SK-N-MC (cell line): ENCODE data around the gene PNO1.

Experiments
- DNase-seq: peaks from one replicate; pipeline ENCODE4 v3.0.0-alpha.2; 2011; ENCODE audit warnings: low read depth, low spot score
- H3K27ac ChIP-seq: fragments of 200-600 bp; sonication (generic); 2 replicates; pipeline ENCODE4 v1.5.1; 2016; ENCODE audit warnings: mixed run types
- H3K36me3 ChIP-seq: fragments of 200-600 bp; sonication (generic); 2 replicates; pipeline ENCODE4 v1.6.1; 2017; ENCODE audit warnings: antibody characterized with exemption, low read length, mixed read lengths; ENCODE audit not compliant: insufficient read depth
- H3K4me3 ChIP-seq: fragments of 200-600 bp; sonication (generic); 2 replicates; pipeline ENCODE4 v1.5.1; 2016
- H3K9ac ChIP-seq: fragments of 200-600 bp; sonication (generic); 2 replicates; pipeline ENCODE4 v1.8.0; 2017; ENCODE audit warnings: mixed run types, mixed read lengths; ENCODE audit not compliant: insufficient read length
- H3K9me3 ChIP-seq: fragments of 200-600 bp; sonication (generic); 2 replicates; pipeline ENCODE4 v1.6.1; 2017; ENCODE audit warnings: low read depth, mild to moderate bottlenecking, antibody characterized with exemption, low read length, moderate library complexity, mixed read lengths
- EZH2 ChIP-seq: fragments of 200-600 bp; sonication (generic); IDR thresholded peaks from one replicate; pipeline ENCODE4 v1.6.1; 2017; ENCODE audit warnings: antibody characterized with exemption
- FOXP2 ChIP-seq: optimal IDR thresholded peaks from 2 replicates; pipeline ENCODE3; 2011; ENCODE audit warnings: mild to moderate bottlenecking, moderate library complexity; ENCODE audit not compliant: insufficient read depth; ENCODE audit errors: extremely low read length, control extremely low read depth
- POLR2AphosphoS5 ChIP-seq: IDR thresholded peaks from 2 replicates; pipeline ENCODE4 v1.6.1; 2012; ENCODE audit warnings: mild to moderate bottlenecking, low read depth, low read length, borderline replicate concordance

Gene PNO1

GRCh38 chr2:68124321-68124720 is 33.4 kb upstream of the PNO1 start:
- no peak overlapping the region for H3K27ac ChIP-seq
- no peaks in the 10 kb centered on the region for H3K9me3 ChIP-seq
- H3K9ac ChIP-seq: no peak overlapping the region
- no peak overlapping the region for H3K4me3 ChIP-seq
- H3K36me3 ChIP-seq: no peaks in the 10 kb centered on the region
- TF ChIP-seq EZH2 (no peak), POLR2AphosphoS5 (no peak), FOXP2 (no peak)
- no peak for DNase-seq

GRCh38 chr2:68125821-68126220 is 31.9 kb upstream of the PNO1 start:
- TF ChIP-seq FOXP2 (no peak), POLR2AphosphoS5 (no peak), EZH2 (no peak)

GRCh38 chr2:68126561-68126960 is 31.1 kb upstream of the PNO1 start:
- H3K9me3 ChIP-seq: no peaks in the 10 kb centered on the region
- no peak overlapping the region for H3K27ac ChIP-seq
- H3K9ac ChIP-seq: no peak overlapping the region
- no peak overlapping the region for H3K4me3 ChIP-seq
- TF ChIP-seq POLR2AphosphoS5 (no peak), EZH2 (no peak), FOXP2 (no peak)
- DNase-seq: no peak
- no peaks in the 10 kb centered on the region for H3K36me3 ChIP-seq

More at GRCh38 chr2:68125821-68126220, 31.9 kb upstream of the PNO1 start:
- Histone ChIP-seq H3K4me3 (no peak overlapping the region), H3K9ac (no peak overlapping the region), H3K27ac (no peak overlapping the region), H3K36me3 (no peaks in the 10 kb centered on the region), H3K9me3 (no peaks in the 10 kb centered on the region)
- no peak for DNase-seq

- DNase-seq: no peak
- H3K27ac ChIP-seq: no peak overlapping the region
- H3K9me3 ChIP-seq: no peaks in the 10 kb centered on the region
- TF ChIP-seq POLR2AphosphoS5 (no peak), FOXP2 (no peak), EZH2 (no peak)
- no peaks in the 10 kb centered on the region for H3K36me3 ChIP-seq
- H3K9ac ChIP-seq: no peak overlapping the region
- H3K4me3 ChIP-seq: no peak overlapping the region
Observed at GRCh38 chr2:68127358-68128242, 30.1 kb upstream of the PNO1 start.

- DNase-seq: no peak
- Histone ChIP-seq H3K36me3 (no peaks in the 10 kb centered on the region), H3K9ac (no peak overlapping the region), H3K27ac (no peak overlapping the region), H3K4me3 (no peak overlapping the region), H3K9me3 (no peaks in the 10 kb centered on the region)
- TF ChIP-seq EZH2 (no peak), POLR2AphosphoS5 (no peak), FOXP2 (no peak)
Observed at GRCh38 chr2:68134120-68134519, 23.6 kb upstream of the PNO1 start.

GRCh38 chr2:68134554-68134953 is 23.1 kb upstream of the PNO1 start:
- H3K36me3 ChIP-seq: no peaks in the 10 kb centered on the region
- no peak overlapping the region for H3K27ac ChIP-seq
- no peak overlapping the region for H3K4me3 ChIP-seq
- H3K9ac ChIP-seq: no peak overlapping the region
- DNase-seq: no peak
- TF ChIP-seq EZH2: no peak
- no peak for TF ChIP-seq POLR2AphosphoS5
- TF ChIP-seq FOXP2: no peak
- no peaks in the 10 kb centered on the region for H3K9me3 ChIP-seq

- Histone ChIP-seq H3K27ac (no peak overlapping the region), H3K4me3 (no peak overlapping the region), H3K36me3 (no peaks in the 10 kb centered on the region), H3K9me3 (no peaks in the 10 kb centered on the region), H3K9ac (no peak overlapping the region)
- TF ChIP-seq EZH2: no peak
- no peak for TF ChIP-seq POLR2AphosphoS5
- TF ChIP-seq FOXP2: no peak
- DNase-seq: no peak
Observed at GRCh38 chr2:68135448-68136320, 22.0 kb upstream of the PNO1 start.

GRCh38 chr2:68141875-68142274 is 15.8 kb upstream of the PNO1 start:
- H3K9me3 ChIP-seq: no peaks in the 10 kb centered on the region
- H3K9ac ChIP-seq: no peak overlapping the region
- TF ChIP-seq FOXP2: no peak
- TF ChIP-seq POLR2AphosphoS5: no peak
- no peak for TF ChIP-seq EZH2
- no peak for DNase-seq
- no peak overlapping the region for H3K4me3 ChIP-seq
- H3K27ac ChIP-seq: no peak overlapping the region
- H3K36me3 ChIP-seq: peaks cover 11% of the 10 kb centered on the region; the same call in 1 of the 2 replicates
